Endodermal cell (in vitro differentiated cells): Measurements from ENCODE around the gene KLRB1. TPM values are rescaled to one million over a fixed set of nuclear protein-coding genes. Genes with fewer than 3 reads are reported as not detected.
"Not testable (repeated sequence)": the region's sequence is repeated elsewhere in the genome, so short reads cannot be mapped to it uniquely, and the experiment has no call there.

Source experiments
- DNase-seq: peaks from one replicate; pipeline ENCODE4 v3.0.0-alpha.2; 2017
- H3K27ac ChIP-seq: 2 replicates; pipeline ENCODE4 v1.5.1; 2013; ENCODE audit warnings: mild to moderate bottlenecking, low read depth, low read length, moderate library complexity
- H3K27me3 ChIP-seq: 2 replicates; pipeline ENCODE4 v1.6.1; 2013; ENCODE audit warnings: mild to moderate bottlenecking, low read length, moderate library complexity; ENCODE audit not compliant: insufficient read depth, control insufficient read depth, poor library complexity, severe bottlenecking
- H3K36me3 ChIP-seq: 2 replicates; pipeline ENCODE4 v1.7.0; 2013; ENCODE audit warnings: mild to moderate bottlenecking, low read length, moderate library complexity; ENCODE audit not compliant: control insufficient read depth, insufficient read depth
- H3K4me1 ChIP-seq: one replicate; pipeline ENCODE4 v1.7.0; 2013; ENCODE audit warnings: low read length; ENCODE audit not compliant: control insufficient read depth, insufficient read depth
- H3K4me3 ChIP-seq: 2 replicates; pipeline ENCODE4 v1.5.1; 2013; ENCODE audit warnings: mild to moderate bottlenecking, low read length, moderate library complexity
- H3K9ac ChIP-seq: 2 replicates; pipeline ENCODE4 v1.6.1; 2013; ENCODE audit warnings: mild to moderate bottlenecking, low read length, moderate library complexity; ENCODE audit not compliant: poor library complexity, severe bottlenecking; ENCODE audit errors: extremely low read depth
- H3K9me3 ChIP-seq: 2 replicates; pipeline ENCODE4 v1.6.1; 2013; ENCODE audit warnings: mild to moderate bottlenecking, low read length, moderate library complexity; ENCODE audit not compliant: control insufficient read depth
- H3K27ac Mint-ChIP-seq: 2 replicates; pipeline ENCODE4 v1.8.0; 2020; ENCODE audit warnings: mixed read lengths
- H3K27me3 Mint-ChIP-seq: 2 replicates; pipeline ENCODE4 v1.8.0; 2021; ENCODE audit warnings: mild to moderate bottlenecking, mixed read lengths; ENCODE audit not compliant: insufficient read depth
- H3K36me3 Mint-ChIP-seq: 2 replicates; pipeline ENCODE4 v1.8.0; 2020; ENCODE audit warnings: low read depth, mixed read lengths
- H3K4me1 Mint-ChIP-seq: 2 replicates; pipeline ENCODE4 v1.8.0; 2020; ENCODE audit warnings: mixed read lengths
- H3K4me3 Mint-ChIP-seq: 2 replicates; pipeline ENCODE4 v1.8.0; 2020; ENCODE audit warnings: mild to moderate bottlenecking, moderate library complexity, mixed read lengths
- H3K9me3 Mint-ChIP-seq: 2 replicates; pipeline ENCODE4 v1.8.0; 2020; ENCODE audit warnings: mild to moderate bottlenecking, mixed read lengths
- WGBS, 2 experiments: methylation state at CpG; one replicate each; pipeline versions ENCODE4 v1.1.5 to v1.1.7; 2013; ENCODE audit warnings: missing lambda C conversion rate in 2 of 2, mixed read lengths in 1 of 2; ENCODE audit not compliant: insufficient coverage in 1 of 2, insufficient read length in 1 of 2; 5-methylcytosine and 5-hydroxymethylcytosine counted together
- total RNA-seq, 2 donors: library from RNA; stranded (reverse); fragmentation: NEBNext Ultra II Directional in 1 of 2; extraction: Animal tissue kit (Norgen Biotek cat#: 25700) in 1 of 2; gene quantifications; 2 replicates in 1 of 2; 3 replicates in 1 of 2; pipeline ENCODE4 v1.2.1, GENCODE V29; 2021
- TF ChIP-seq, protein P1 (sequence below): fragments of 200-600 bp; sonication (generic); conservative IDR thresholded peaks from 2 replicates; pipeline ENCODE4 v1.5.0; 2021; ENCODE audit warnings: antibody characterized with exemption, mild to moderate bottlenecking

KLRB1 gene
- total RNA-seq, 2 donors from 2014 or later: not detected

- H3K4me1 ChIP-seq: no peaks in the 10 kb centered on the region
- Mint-ChIP-seq H3K27me3 (no peaks in the 10 kb centered on the region), H3K27ac (no peak overlapping the region), H3K4me1 (peaks cover 12% of the 10 kb centered on the region), H3K9me3 (no peaks in the 10 kb centered on the region), H3K36me3 (no peaks in the 10 kb centered on the region), H3K4me3 (no peak overlapping the region)
- H3K4me3 ChIP-seq: no peak overlapping the region
- no peak overlapping the region for H3K27ac ChIP-seq
- TF ChIP-seq, protein P1, sequence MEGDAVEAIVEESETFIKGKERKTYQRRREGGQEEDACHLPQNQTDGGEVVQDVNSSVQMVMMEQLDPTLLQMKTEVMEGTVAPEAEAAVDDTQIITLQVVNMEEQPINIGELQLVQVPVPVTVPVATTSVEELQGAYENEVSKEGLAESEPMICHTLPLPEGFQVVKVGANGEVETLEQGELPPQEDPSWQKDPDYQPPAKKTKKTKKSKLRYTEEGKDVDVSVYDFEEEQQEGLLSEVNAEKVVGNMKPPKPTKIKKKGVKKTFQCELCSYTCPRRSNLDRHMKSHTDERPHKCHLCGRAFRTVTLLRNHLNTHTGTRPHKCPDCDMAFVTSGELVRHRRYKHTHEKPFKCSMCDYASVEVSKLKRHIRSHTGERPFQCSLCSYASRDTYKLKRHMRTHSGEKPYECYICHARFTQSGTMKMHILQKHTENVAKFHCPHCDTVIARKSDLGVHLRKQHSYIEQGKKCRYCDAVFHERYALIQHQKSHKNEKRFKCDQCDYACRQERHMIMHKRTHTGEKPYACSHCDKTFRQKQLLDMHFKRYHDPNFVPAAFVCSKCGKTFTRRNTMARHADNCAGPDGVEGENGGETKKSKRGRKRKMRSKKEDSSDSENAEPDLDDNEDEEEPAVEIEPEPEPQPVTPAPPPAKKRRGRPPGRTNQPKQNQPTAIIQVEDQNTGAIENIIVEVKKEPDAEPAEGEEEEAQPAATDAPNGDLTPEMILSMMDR: no peak
- DNase-seq: no peak
- no peak overlapping the region for H3K9ac ChIP-seq
- H3K36me3 ChIP-seq: no peaks in the 10 kb centered on the region
- 91 to 94% methylated on average over 2 of the region's 2 CpGs for WGBS, 2 experiments
- no peaks in the 10 kb centered on the region for H3K9me3 ChIP-seq
- H3K27me3 ChIP-seq: no peaks in the 10 kb centered on the region
Observed at GRCh38 chr12:9590441-9590840, 17.3 kb downstream of the KLRB1 start.

DNA sequence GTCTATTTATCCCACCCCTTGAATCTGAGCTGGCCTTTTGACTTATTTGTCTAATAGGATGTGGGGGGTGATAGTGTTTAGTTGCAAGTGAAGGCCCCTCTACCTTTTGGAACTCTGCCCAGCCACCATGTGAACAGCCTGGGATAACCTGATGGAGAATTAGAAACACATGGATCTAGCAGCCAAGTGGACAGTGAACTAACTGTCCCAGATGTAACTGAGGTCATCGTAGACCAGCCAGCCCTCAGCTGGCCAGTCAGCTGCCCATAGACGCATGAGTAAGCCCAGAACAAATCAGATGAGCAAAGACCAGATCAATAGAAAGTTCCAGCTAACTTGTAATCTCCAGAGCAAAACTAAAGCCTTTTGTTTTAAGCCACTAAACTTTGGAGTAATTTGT is 19.0 kb downstream of the KLRB1 start:
- no peak overlapping the region for H3K9ac ChIP-seq
- Mint-ChIP-seq H3K27me3 (no peaks in the 10 kb centered on the region), H3K36me3 (no peaks in the 10 kb centered on the region), H3K27ac (no peak overlapping the region), H3K9me3 (no peaks in the 10 kb centered on the region), H3K4me3 (no peak overlapping the region), H3K4me1 (peaks cover 12% of the 10 kb centered on the region)
- no peak for DNase-seq
- H3K27ac ChIP-seq: no peak overlapping the region
- TF ChIP-seq, protein P1: no peak
- H3K4me1 ChIP-seq: no peaks in the 10 kb centered on the region
- H3K27me3 ChIP-seq: no peaks in the 10 kb centered on the region
- WGBS, 2 experiments: 88 to 89% methylated on average over 2 of the region's 2 CpGs
- no peaks in the 10 kb centered on the region for H3K36me3 ChIP-seq
- no peaks in the 10 kb centered on the region for H3K9me3 ChIP-seq
- no peak overlapping the region for H3K4me3 ChIP-seq

GRCh38 chr12:9587987-9588600 is 19.6 kb downstream of the KLRB1 start:
- Histone ChIP-seq H3K27ac (no peak overlapping the region), H3K9me3 (no peaks in the 10 kb centered on the region), H3K36me3 (no peaks in the 10 kb centered on the region), H3K4me1 (no peaks in the 10 kb centered on the region), H3K27me3 (no peaks in the 10 kb centered on the region), H3K9ac (no peak overlapping the region), H3K4me3 (no peak overlapping the region)
- no peak for DNase-seq
- Mint-ChIP-seq H3K27me3 (no peaks in the 10 kb centered on the region), H3K4me1 (peaks cover 12% of the 10 kb centered on the region), H3K36me3 (no peaks in the 10 kb centered on the region), H3K4me3 (no peak overlapping the region), H3K9me3 (no peaks in the 10 kb centered on the region), H3K27ac (no peak overlapping the region)
- WGBS, 2 experiments: 95% methylated on average over 4 of the region's 4 CpGs; no CpG with 5 or more reads in 1 of the 2 experiments
- TF ChIP-seq, protein P1: no peak

DNA sequence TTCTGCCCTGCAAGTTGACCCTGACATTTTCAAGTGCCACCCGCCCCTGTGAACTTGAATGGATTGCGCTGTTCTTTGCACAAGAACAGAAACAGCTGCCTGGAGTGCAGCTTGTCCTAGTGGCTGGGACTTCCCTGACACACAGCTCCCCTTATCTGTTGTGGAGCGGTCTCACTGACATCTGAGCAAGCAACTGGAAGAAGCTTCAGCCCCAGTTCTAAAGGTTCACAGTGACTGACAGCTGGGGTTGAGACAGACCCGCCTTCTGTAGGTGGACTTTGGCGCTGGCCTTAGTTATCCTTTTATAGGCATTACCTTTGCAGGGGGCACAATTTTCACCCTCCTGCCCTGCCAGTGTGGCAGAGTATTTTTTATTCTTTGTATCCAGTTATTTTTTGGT is 30.0 kb downstream of the KLRB1 start:
- H3K27me3 ChIP-seq, H3K4me3 ChIP-seq, H3K4me3 Mint-ChIP-seq, H3K27me3 Mint-ChIP-seq, H3K9me3 ChIP-seq, H3K9me3 Mint-ChIP-seq, DNase-seq, H3K27ac ChIP-seq, H3K36me3 ChIP-seq, H3K27ac Mint-ChIP-seq, H3K4me1 ChIP-seq, H3K4me1 Mint-ChIP-seq, H3K9ac ChIP-seq, H3K36me3 Mint-ChIP-seq: not testable (repeated sequence)
- 100% methylated on average over 2 of the region's 5 CpGs; no CpG with 5 or more reads in 1 of the 2 experiments for WGBS, 2 experiments

DNA sequence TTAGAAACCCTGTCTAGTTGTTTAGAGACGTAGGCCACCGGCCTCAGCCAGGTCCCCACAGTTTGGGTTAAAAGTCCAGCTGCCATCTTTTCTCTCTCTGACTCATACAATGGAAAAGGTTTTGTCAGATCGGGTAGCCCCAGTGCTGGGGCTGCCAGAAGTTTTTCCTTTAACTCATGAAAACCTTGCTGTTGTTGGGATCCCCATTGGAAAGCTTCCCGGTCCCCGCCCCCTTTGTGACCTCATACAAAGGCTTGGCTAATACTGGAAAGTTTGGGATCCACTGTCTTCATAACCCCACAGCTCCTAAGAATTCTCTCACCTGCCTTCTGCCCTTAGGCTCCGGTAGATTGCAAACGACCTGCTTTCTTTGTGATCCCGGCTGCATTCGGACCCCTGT is 40.6 kb downstream of the KLRB1 start:
- H3K27me3 Mint-ChIP-seq, H3K36me3 ChIP-seq, DNase-seq, H3K27me3 ChIP-seq, H3K27ac ChIP-seq, H3K4me3 Mint-ChIP-seq, H3K9me3 ChIP-seq, H3K4me3 ChIP-seq, H3K9ac ChIP-seq, H3K9me3 Mint-ChIP-seq, H3K36me3 Mint-ChIP-seq, H3K4me1 Mint-ChIP-seq, H3K27ac Mint-ChIP-seq, H3K4me1 ChIP-seq: not testable (repeated sequence)
- 91 to 92% methylated on average over 2 to 8 of the region's 9 CpGs for WGBS, 2 experiments
